ENCODE data around the gene ERI3. TPM values are rescaled to one million over a fixed set of nuclear protein-coding genes. Genes with fewer than 3 reads are reported as not detected.

ERI3 gene
- total RNA-seq, 1 experiment from 2014 or later: 74.2 TPM

DNA sequence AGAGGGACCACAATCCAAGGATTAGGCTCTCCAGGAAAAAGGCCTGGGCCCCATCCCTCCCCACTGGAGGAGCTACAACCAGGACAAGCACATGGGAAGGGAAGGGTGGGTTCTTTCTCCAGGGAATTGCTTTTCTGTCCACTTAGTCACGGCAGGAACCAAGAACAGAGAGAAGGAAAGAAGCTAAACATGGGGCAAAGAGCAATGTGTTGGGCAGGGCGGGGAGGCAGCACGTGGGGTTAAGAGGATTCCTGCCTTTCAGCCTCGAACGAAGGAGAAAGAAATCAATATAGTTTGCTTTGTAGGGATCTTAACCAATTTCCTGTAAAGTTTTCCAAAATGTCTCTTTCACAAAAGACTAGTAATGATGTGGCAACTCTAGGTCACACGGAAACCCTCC, 21.7 kb downstream of the ERI3 start:
- Histone ChIP-seq H4K20me1 (ENCODE audit: insufficient read depth) (peaks cover 5% of the 10 kb centered on the region; the same call in 1 of the 2 replicates), H3K9me2 (ENCODE audit: insufficient read depth) (no peaks in the 10 kb centered on the region), H3K27ac (ENCODE audit: low read depth, low read length) (no peak overlapping the region), H3K36me3 (ENCODE audit: control insufficient read depth in 1 of 2, insufficient read depth in 2 of 2, low read length in 2 of 2) (peaks cover 5 to 25% of the 10 kb centered on the region in 2 experiments; a peak in 3 of 4 replicates), H3K4me1 (ENCODE audit: control insufficient read depth in 1 of 2, insufficient read depth in 2 of 2, low read length in 2 of 2) (peaks cover 12 to 13% of the 10 kb centered on the region in 2 experiments), H3K9me3 (ENCODE audit: control insufficient read depth in 1 of 2, insufficient read depth in 1 of 2, low read depth in 1 of 2, low read length in 2 of 2) (peaks cover 0 to under 1% of the 10 kb centered on the region in 2 experiments; a peak in 1 of 4 replicates), H3K79me2 (ENCODE audit: insufficient read depth, low read length) (no peaks in the 10 kb centered on the region; the same call in 1 of the 2 replicates), H3K9ac (ENCODE audit: low read length) (no peak overlapping the region), H3K4me3 (replicated peaks in 1 of 2; ENCODE audit: low read depth in 1 of 2, low read length in 2 of 2) (no peak overlapping the region), H2AFZ (ENCODE audit: low read depth, low read length, poor library complexity, severe bottlenecking) (no peak overlapping the region), H3K4me2 (ENCODE audit: low read length) (no peak overlapping the region), H3K27me3 (ENCODE audit: insufficient read depth, low read length) (no peaks in the 10 kb centered on the region)
- TF ChIP-seq ZFX (IDR thresholded peaks at IDR 0.05) (no peak), EZH2phosphoT487 (IDR thresholded peaks at IDR 0.05; ENCODE audit: borderline replicate concordance) (no peak), RAD21 (IDR thresholded peaks at IDR 0.05; ENCODE audit: low read depth) (no peak), EGR1 (IDR thresholded peaks at IDR 0.05; ENCODE audit: low read depth) (no peak), POLR2AphosphoS5 (IDR thresholded peaks at IDR 0.05; ENCODE audit: low read depth, low read length) (no peak), CEBPB (IDR thresholded peaks at IDR 0.05; ENCODE audit: low read depth) (no peak), FOSL1 (IDR thresholded peaks at IDR 0.05; ENCODE audit: low read depth) (no peak), YY1 (IDR thresholded peaks at IDR 0.05; ENCODE audit: extremely low read depth, insufficient replicate concordance, low read depth, low read length) (no peak), POLR2A (IDR thresholded peaks at IDR 0.05; ENCODE audit: borderline replicate concordance, extremely low read depth, insufficient read depth, insufficient read length) (no peak), ZNF274 (IDR thresholded peaks at IDR 0.05; ENCODE audit: low read depth, low read length) (no peak), ELF1 (IDR thresholded peaks at IDR 0.05; ENCODE audit: borderline replicate concordance, low read depth) (no peak)
- ChIA-PET POLR2A (no interaction called here), RAD21 (ENCODE audit: low non-redundant PET in 1 of 2, low total read pairs in 2 of 2, uncharacterized antibody in 2 of 2, unreplicated experiment in 2 of 2) (no interaction called here), CTCF (no interaction called here)
- ATAC-seq: no peak
- DNase-seq (ENCODE audit: low read depth, low spot score): no peak
- intact Hi-C loops (cut with micrococcal nuclease): no loop called here
- no TSS peak for BruUV-seq (replicated peaks)

GRCh38 chr1:44332505-44332904, 22.6 kb downstream of the ERI3 start:
- Histone ChIP-seq H3K4me3 (replicated peaks in 1 of 2; ENCODE audit: low read depth in 1 of 2, low read length in 2 of 2) (no peak overlapping the region), H3K9me3 (ENCODE audit: control insufficient read depth in 1 of 2, insufficient read depth in 1 of 2, low read depth in 1 of 2, low read length in 2 of 2) (no peaks in the 10 kb centered on the region), H3K27me3 (ENCODE audit: insufficient read depth, low read length) (no peaks in the 10 kb centered on the region), H3K4me2 (ENCODE audit: low read length) (no peak overlapping the region), H3K4me1 (ENCODE audit: control insufficient read depth in 1 of 2, insufficient read depth in 2 of 2, low read length in 2 of 2) (peaks cover 18 to 21% of the 10 kb centered on the region in 2 experiments), H3K9me2 (ENCODE audit: insufficient read depth) (no peaks in the 10 kb centered on the region), H3K9ac (ENCODE audit: low read length) (no peak overlapping the region), H3K27ac (ENCODE audit: low read depth, low read length) (no peak overlapping the region), H2AFZ (ENCODE audit: low read depth, low read length, poor library complexity, severe bottlenecking) (no peak overlapping the region), H3K79me2 (ENCODE audit: insufficient read depth, low read length) (no peaks in the 10 kb centered on the region; the same call in 1 of the 2 replicates), H4K20me1 (ENCODE audit: insufficient read depth) (peaks cover 5% of the 10 kb centered on the region; the same call in 1 of the 2 replicates), H3K36me3 (ENCODE audit: control insufficient read depth in 1 of 2, insufficient read depth in 2 of 2, low read length in 2 of 2) (peaks cover 2 to 16% of the 10 kb centered on the region in 2 experiments; a peak in 2 of 4 replicates)
- intact Hi-C loops (cut with micrococcal nuclease): no loop called here
- ATAC-seq (no peak), DNase-seq (ENCODE audit: low read depth, low spot score) (no peak)
- ChIA-PET CTCF (no interaction called here), RAD21 (ENCODE audit: low non-redundant PET in 1 of 2, low total read pairs in 2 of 2, uncharacterized antibody in 2 of 2, unreplicated experiment in 2 of 2) (no interaction called here), POLR2A (no interaction called here)
- TF ChIP-seq EGR1 (IDR thresholded peaks at IDR 0.05; ENCODE audit: low read depth) (no peak), SIN3A (IDR thresholded peaks at IDR 0.05; ENCODE audit: low read depth) (no peak), MAX (IDR thresholded peaks at IDR 0.05) (no peak), EZH2phosphoT487 (IDR thresholded peaks at IDR 0.05; ENCODE audit: borderline replicate concordance) (no peak), POLR2AphosphoS5 (IDR thresholded peaks at IDR 0.05; ENCODE audit: low read depth, low read length) (no peak), FOSL1 (IDR thresholded peaks at IDR 0.05; ENCODE audit: low read depth) (no peak), ZNF274 (IDR thresholded peaks at IDR 0.05; ENCODE audit: low read depth, low read length) (no peak), EZH2 (IDR thresholded peaks at IDR 0.05) (no peak), YY1 (IDR thresholded peaks at IDR 0.05; ENCODE audit: extremely low read depth, insufficient replicate concordance, low read depth, low read length) (no peak), RAD21 (IDR thresholded peaks at IDR 0.05; ENCODE audit: low read depth) (no peak), CBX3 (IDR thresholded peaks at IDR 0.05; ENCODE audit: low read depth) (no peak), SP1 (IDR thresholded peaks at IDR 0.05; ENCODE audit: low read depth) (no peak), CTCF (IDR thresholded peaks at IDR 0.05 in 2 of 3, conservative IDR thresholded peaks at IDR 0.05 in 1 of 3; ENCODE audit: borderline replicate concordance in 1 of 3, insufficient read depth in 1 of 3, low read depth in 2 of 3, low read length in 2 of 3) (no peak), JUND (IDR thresholded peaks at IDR 0.05) (no peak)
- BruUV-seq (replicated peaks): no TSS peak

Measured in HCT116 (cell line).